ENCODE results near the gene ARHGEF28.

DNA sequence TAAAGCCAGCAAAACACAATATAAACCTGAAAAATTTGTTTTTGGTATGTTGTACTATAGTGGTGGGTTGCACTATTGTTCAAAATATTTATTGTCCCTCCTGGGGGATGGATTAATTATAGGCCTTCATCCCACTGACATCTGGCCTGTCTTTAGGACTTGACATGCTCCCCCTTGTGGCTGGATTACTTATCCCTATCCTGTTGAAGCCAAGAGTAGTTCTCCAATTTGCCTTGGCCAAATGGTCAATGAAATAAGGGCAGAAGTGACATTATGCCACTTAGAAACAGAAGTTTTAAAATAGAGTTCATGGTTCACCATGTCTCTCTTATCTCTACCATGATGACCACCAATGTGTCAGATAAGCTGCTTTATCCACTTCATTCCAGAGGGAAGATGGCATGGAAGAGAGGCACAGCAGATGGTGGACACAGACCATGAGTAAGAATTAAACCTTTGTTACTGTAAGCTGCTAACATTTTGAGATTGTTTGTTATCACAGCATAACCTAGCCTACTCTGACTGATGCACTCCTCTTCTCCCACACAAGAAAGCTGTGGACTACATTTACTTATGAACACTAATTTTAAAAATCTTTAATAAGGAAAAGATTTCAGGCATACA, 29.2 kb upstream of the ARHGEF28 start:
- TF ChIP-seq, protein P1, sequence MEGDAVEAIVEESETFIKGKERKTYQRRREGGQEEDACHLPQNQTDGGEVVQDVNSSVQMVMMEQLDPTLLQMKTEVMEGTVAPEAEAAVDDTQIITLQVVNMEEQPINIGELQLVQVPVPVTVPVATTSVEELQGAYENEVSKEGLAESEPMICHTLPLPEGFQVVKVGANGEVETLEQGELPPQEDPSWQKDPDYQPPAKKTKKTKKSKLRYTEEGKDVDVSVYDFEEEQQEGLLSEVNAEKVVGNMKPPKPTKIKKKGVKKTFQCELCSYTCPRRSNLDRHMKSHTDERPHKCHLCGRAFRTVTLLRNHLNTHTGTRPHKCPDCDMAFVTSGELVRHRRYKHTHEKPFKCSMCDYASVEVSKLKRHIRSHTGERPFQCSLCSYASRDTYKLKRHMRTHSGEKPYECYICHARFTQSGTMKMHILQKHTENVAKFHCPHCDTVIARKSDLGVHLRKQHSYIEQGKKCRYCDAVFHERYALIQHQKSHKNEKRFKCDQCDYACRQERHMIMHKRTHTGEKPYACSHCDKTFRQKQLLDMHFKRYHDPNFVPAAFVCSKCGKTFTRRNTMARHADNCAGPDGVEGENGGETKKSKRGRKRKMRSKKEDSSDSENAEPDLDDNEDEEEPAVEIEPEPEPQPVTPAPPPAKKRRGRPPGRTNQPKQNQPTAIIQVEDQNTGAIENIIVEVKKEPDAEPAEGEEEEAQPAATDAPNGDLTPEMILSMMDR (IDR thresholded peaks at IDR 0.05; ENCODE audit: borderline replicate concordance, extremely low read depth, low read length, poor library complexity, severe bottlenecking), result peak; percentile 65
- TF ChIP-seq EZH2 (IDR thresholded peaks at IDR 0.05; ENCODE audit: borderline replicate concordance, low read depth, low read length, severe bottlenecking), result no peak

Data from DND-41 (cell line).